Heart left ventricle (tissue), 16 donors: ENCODE results near the gene SSPN. TPM values are rescaled to one million over a fixed set of nuclear protein-coding genes. Genes with fewer than 3 reads are reported as not detected.
A peak's percentile ranks its signal among the peaks of the same experiment; 100 is the strongest.

Experiments used
- ATAC-seq, 4 donors: fragments of 200-7000 bp; cut with Tn5 transposase; one replicate each; pipeline ENCODE4 v1.9.1; 2020 to 2022; ENCODE audit warnings: moderate library complexity in 4 of 4, mild to moderate bottlenecking in 3 of 4, moderate number of reproducible peaks in 1 of 4
- DNase-seq, 5 donors: peaks; one replicate each; pipeline ENCODE4 v3.0.0-alpha.2; 2020
- H3K27ac ChIP-seq, 12 donors: fragments of 200-600 bp; sonication (generic) in 4 of 12; one replicate each; pipeline versions ENCODE4 v1.5.0 to v1.8.0; 2016 to 2022; ENCODE audit warnings: mild to moderate bottlenecking in 2 of 12
- H3K27me3 ChIP-seq, 9 donors: fragments of 200-600 bp; sonication (generic) in 2 of 9; one replicate each; pipeline versions ENCODE4 v1.5.1 to v1.8.0; 2016 to 2022; ENCODE audit warnings: mild to moderate bottlenecking in 3 of 9
- H3K36me3 ChIP-seq, 9 donors: fragments of 200-600 bp; sonication (generic) in 2 of 9; one replicate each; pipeline versions ENCODE4 v1.5.0 to v1.8.0; 2018 to 2022; ENCODE audit warnings: mild to moderate bottlenecking in 2 of 9
- H3K4me1 ChIP-seq, 12 donors: fragments of 200-600 bp; sonication (generic) in 4 of 12; one replicate each; pipeline versions ENCODE4 v1.5.0 to v1.8.0; 2016 to 2022; ENCODE audit warnings: mild to moderate bottlenecking in 3 of 12
- H3K4me3 ChIP-seq, 12 donors: fragments of 200-600 bp; sonication (generic) in 4 of 12; one replicate each; pipeline versions ENCODE4 v1.5.0 to v1.8.0; 2017 to 2022; ENCODE audit warnings: mild to moderate bottlenecking in 9 of 12, moderate library complexity in 4 of 12
- H3K9me3 ChIP-seq, 12 donors: fragments of 200-600 bp; sonication (generic) in 4 of 12; one replicate each; pipeline versions ENCODE4 v1.5.0 to v1.8.0; 2016 to 2022; ENCODE audit warnings: mild to moderate bottlenecking in 1 of 12
- CTCF ChIP-seq, 12 donors: fragments of 200-600 bp; sonication (generic) in 4 of 12; IDR thresholded peaks; one replicate each; pipeline versions ENCODE4 v1.5.0 to v1.8.0; 2018 to 2022; ENCODE audit warnings: antibody characterized with exemption in 12 of 12, mild to moderate bottlenecking in 5 of 12
- POLR2A ChIP-seq, 2 donors: fragments of 450-650 bp; IDR thresholded peaks; one replicate each; pipeline ENCODE4 v1.6.1; 2017; ENCODE audit warnings: antibody characterized with exemption in 2 of 2, mild to moderate bottlenecking in 2 of 2, moderate library complexity in 2 of 2
- WGBS, 4 donors: extraction: QIAGEN DNeasy Blood & Tissue Kit in 2 of 4; methylation state at CpG; one replicate each; pipeline versions ENCODE4 v1.1.5 to v1.1.7; 2013 to 2018; 5-methylcytosine and 5-hydroxymethylcytosine counted together
- intact Hi-C, 10 donors: fragments of 100-400 bp; cut with DNase I; formaldehyde crosslinking; loops; one replicate each; pipeline versions ENCODE4 v1.11.1 to v1.14.2; 2022
- polyA plus RNA-seq, 2 donors: library from polyadenylated mRNA; stranded (reverse); fragments of 200-250 nt; gene quantifications; one replicate each; pipeline ENCODE4 v1.2.3, GENCODE V29; 2013
- total RNA-seq, 9 donors: library from RNA; depleted of rRNA in 2 of 9; stranded (reverse); fragments of >200 nt in 2 of 9; fragmentation: NEBNext Ultra II Directional in 3 of 9; extraction: Animal tissue kit (Norgen Biotek cat#: 25700) in 3 of 9; gene quantifications; one replicate each; pipeline versions ENCODE4 v1.1.0 to v1.2.4, GENCODE V29; 2016 to 2023
- donor health status: ischemic (EF 13 %, LVEDD 7.1; RV severe dilation, severe dysfunction).
- donor health status: healthy with polysubstance abuse.
- donor health status: DM: no; HTN: yes; CAD: no.
- donor health status: DM: no; HTN: no; CAD: no.
- donor health status: ischemic (EF 25% LVEDD 6.9; RV normal size, moderate dysfunction).
- donor health status: ischemic (EF 25% LVEDD 5.7; RV mildly dilated, moderate dysfunction).
- donor health status: healthy.
- donor health status: DM: yes; HTN: yes; CAD: no.
- donor health status: ischemic (EF 35%, LVEDD 5.7; RV mildly dilated, moderate dysfunction).
- donor health status: nonischemic (EF 11% LVEDD 7.7; RV severe dilation, severe dysfunction).
- donor health status: DM: yes; HTN: yes; CAD: no.
- donor health status: PGD.
- donor health status: ischemic (EF 29% LVEDD 5.4; RV normal size, mild dysfunction).
- donor health status: nonischemic (EF 23%, LVEDD 6.1; RV moderate dilation, normal function).

The SSPN gene
- total and polyA plus RNA-seq, 11 donors = 7.5 to 109 (median 56.1) TPM

GRCh38 chr12:26295001-26295400, 99.6 kb downstream of the SSPN start:
- Histone ChIP-seq H3K4me3 (no peak overlapping the region), H3K9me3 (no peaks in the 10 kb centered on the region), H3K36me3 (no peaks in the 10 kb centered on the region), H3K27ac (no peak overlapping the region), H3K4me1 (peaks cover 0 to 28% (median 7%) of the 10 kb centered on the region in 12 donors), H3K27me3 (no peaks in the 10 kb centered on the region)
- TF ChIP-seq POLR2A (IDR thresholded peaks at IDR 0.05) (no peak), CTCF (IDR thresholded peaks at IDR 0.05) (no peak)
- intact Hi-C loops = loop anchor here in 1 of 10 donors (10.0 kb wide), 1 partner anchor 170 kb away; the partner anchor contains the start of gene BHLHE41
- WGBS, 4 donors = 91 to 96% (median 94%) methylated on average over 4 of the region's 4 CpGs
- no peak for ATAC-seq
- DNase-seq = no peak

- no peaks in the 10 kb centered on the region for H3K27me3 ChIP-seq
- TF ChIP-seq CTCF (IDR thresholded peaks at IDR 0.05) (no peak), POLR2A (IDR thresholded peaks at IDR 0.05) (no peak)
- peaks cover 0 to 28% (median 7%) of the 10 kb centered on the region in 12 donors for H3K4me1 ChIP-seq
- DNase-seq (no peak), ATAC-seq (no peak)
- WGBS, 4 donors = 76 to 87% (median 83%) methylated on average over 8 of the region's 8 CpGs
- H3K9me3 ChIP-seq = no peaks in the 10 kb centered on the region
- H3K4me3 ChIP-seq = no peak overlapping the region
- H3K27ac ChIP-seq = peak overlapping the region in 5 of 12 donors; percentile 8 to 83 (median 24)
- intact Hi-C loops = loop anchor here in 1 of 10 donors (10.0 kb wide), 1 partner anchor 173 kb away; the partner anchor contains the start of gene BHLHE41
- no peaks in the 10 kb centered on the region for H3K36me3 ChIP-seq
These were observed 102.2 kb downstream of the SSPN start for GRCh38 chr12:26297396-26298070.

GRCh38 chr12:26298785-26299621, 103.6 kb downstream of the SSPN start:
- no peak for DNase-seq
- TF ChIP-seq CTCF (IDR thresholded peaks at IDR 0.05) (peak in 5 of 12 donors; percentile 0 to 36 (median 22)), POLR2A (IDR thresholded peaks at IDR 0.05) (no peak)
- H3K9me3 ChIP-seq = no peaks in the 10 kb centered on the region
- intact Hi-C loops = loop anchor here in 1 of 10 donors (10.0 kb wide), 1 partner anchor 174 kb away; the partner anchor contains the start of gene BHLHE41
- peaks cover 0 to 28% (median 7%) of the 10 kb centered on the region in 12 donors for H3K4me1 ChIP-seq
- no peaks in the 10 kb centered on the region for H3K27me3 ChIP-seq
- peak; percentile 93 to 99 (median 96) for ATAC-seq
- no peaks in the 10 kb centered on the region for H3K36me3 ChIP-seq
- H3K27ac ChIP-seq = peak overlapping the region in 11 of 12 donors; percentile 50 to 84 (median 69)
- WGBS, 4 donors = 33 to 42% (median 36%) methylated on average over 6 of the region's 6 CpGs
- H3K4me3 ChIP-seq = peak overlapping the region in 8 of 12 donors; percentile 5 to 37 (median 18)

- ATAC-seq = no peak
- DNase-seq = no peak
- TF ChIP-seq POLR2A (IDR thresholded peaks at IDR 0.05) = no peak
- no peak for TF ChIP-seq CTCF (IDR thresholded peaks at IDR 0.05)
- Histone ChIP-seq H3K36me3 (no peaks in the 10 kb centered on the region), H3K9me3 (no peaks in the 10 kb centered on the region), H3K27ac (peak overlapping the region in 8 of 12 donors; percentile 67 to 84 (median 74)), H3K4me3 (no peak overlapping the region), H3K27me3 (no peaks in the 10 kb centered on the region), H3K4me1 (peaks cover 0 to 28% (median 7%) of the 10 kb centered on the region in 12 donors)
- 83 to 95% (median 91%) methylated on average over 1 of the region's 1 CpG for WGBS, 4 donors
- intact Hi-C loops = loop anchor here in 1 of 10 donors (10.0 kb wide), 1 partner anchor 175 kb away; the partner anchor contains the start of gene BHLHE41
These were observed 104.4 kb downstream of the SSPN start for GRCh38 chr12:26299751-26300150.
